Prostate gland (tissue), 2 donors: ENCODE measurements around the gene AP3D1. TPM values are rescaled to one million over a fixed set of nuclear protein-coding genes. Genes with fewer than 3 reads are reported as not detected.

Experiments used
- DNase-seq: peaks from one replicate; pipeline ENCODE4 v3.0.0-alpha.2; 2019; ENCODE audit warnings: low spot score
- H3K27ac ChIP-seq, 2 donors: fragments of 200-600 bp; sonication (generic); 2 replicates each; pipeline ENCODE4 v1.5.1; 2017 to 2019
- H3K27me3 ChIP-seq: fragments of 200-600 bp; sonication (generic); replicated peaks from 2 replicates; pipeline ENCODE4 v1.5.1; 2019; ENCODE audit not compliant: insufficient read depth
- H3K36me3 ChIP-seq, 2 donors: fragments of 200-600 bp; sonication (generic); 1 replicate in 1 of 2; 2 replicates in 1 of 2; pipeline versions ENCODE4 v1.5.1 to v1.8.1; 2017 to 2019
- H3K4me1 ChIP-seq: fragments of 200-600 bp; sonication (generic); replicated peaks from 2 replicates; pipeline ENCODE4 v1.5.1; 2019
- H3K4me3 ChIP-seq, 2 donors: fragments of 200-600 bp; sonication (generic); 2 replicates each; pipeline ENCODE4 v1.5.1; 2017 to 2019
- H3K9me3 ChIP-seq: fragments of 200-600 bp; sonication (generic); 2 replicates; pipeline ENCODE4 v1.5.1; 2017
- POLR2A ChIP-seq: fragments of 450-650 bp; IDR thresholded peaks from one replicate; pipeline ENCODE4 v1.6.1; 2016; ENCODE audit warnings: antibody characterized with exemption, mild to moderate bottlenecking
- POLR2AphosphoS5 ChIP-seq: sonication (generic); formaldehyde crosslinking; IDR thresholded peaks from one replicate; pipeline ENCODE4 v1.6.1; 2017; ENCODE audit warnings: antibody characterized with exemption
- WGBS: methylation state at CpG from one replicate; pipeline ENCODE4 v1.1.5; 2018; 5-methylcytosine and 5-hydroxymethylcytosine counted together
- intact Hi-C: fragments of 100-400 bp; cut with DNase I; formaldehyde crosslinking; loops from one replicate; pipeline ENCODE4 v1.14.2; 2022
- total RNA-seq, 2 donors: library from RNA; depleted of rRNA; stranded (reverse); fragments of >200 nt; gene quantifications; one replicate each; pipeline ENCODE4 v1.1.0, GENCODE V29; 2016
- TF ChIP-seq, protein P1 (sequence below), 4 experiments: fragments of 200-600 bp in 2 of 4; fragments of 450-650 bp in 2 of 4; sonication (generic) in 2 of 4; IDR thresholded peaks; 1 replicate in 3 of 4; 2 replicates in 1 of 4; pipeline ENCODE4 v1.5.1; 2016 to 2019; ENCODE audit warnings: antibody characterized with exemption in 4 of 4, mild to moderate bottlenecking in 2 of 4, moderate library complexity in 2 of 4

The AP3D1 gene
- total RNA-seq, 2 donors from 2014 or later, result 115 to 178 TPM

DNA sequence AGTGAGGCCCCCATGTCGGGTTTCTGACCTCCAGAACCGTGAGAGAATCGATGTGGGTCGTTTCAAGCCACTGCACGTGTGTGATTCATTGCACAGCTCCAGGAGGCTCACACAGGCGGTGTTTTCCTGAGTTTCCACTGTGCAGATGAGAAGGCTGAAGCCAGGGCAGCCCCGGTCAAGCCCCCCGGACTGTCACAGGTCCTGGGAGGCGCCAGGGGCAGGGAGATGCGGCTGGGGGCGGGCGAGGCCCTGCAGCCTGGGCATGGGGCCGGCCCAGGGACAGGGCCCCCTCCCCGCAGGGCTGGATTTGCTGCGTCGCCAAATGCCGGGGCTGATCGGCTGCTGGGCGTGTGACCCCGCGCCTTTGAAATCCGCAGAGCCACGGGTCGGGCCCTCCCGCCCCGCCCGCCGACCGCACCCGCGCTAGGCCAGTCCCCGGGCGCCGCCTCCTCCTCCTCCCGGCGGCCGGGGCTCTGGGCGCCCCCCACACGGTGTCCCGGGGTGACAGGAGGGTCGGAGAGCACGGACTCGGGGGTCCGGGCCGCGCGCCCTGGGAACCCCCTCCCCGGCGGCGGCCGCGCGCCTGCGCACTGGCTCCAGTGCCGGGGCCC lies 90.4 kb downstream of the AP3D1 start:
- Histone ChIP-seq H3K36me3 (no peaks in the 10 kb centered on the region), H3K9me3 (no peaks in the 10 kb centered on the region), H3K4me3 (peak overlapping the region; percentile 65 to 75), H3K27ac (peak overlapping the region; percentile 99 to 100), H3K27me3 (no peaks in the 10 kb centered on the region), H3K4me1 (peaks cover 35% of the 10 kb centered on the region)
- TF ChIP-seq POLR2A (peak; percentile 91), POLR2AphosphoS5 (no peak)
- DNase-seq, result no peak
- WGBS, result under 1% methylated on average over 39 of the region's 55 CpGs
- intact Hi-C loops, result no loop called here

DNA sequence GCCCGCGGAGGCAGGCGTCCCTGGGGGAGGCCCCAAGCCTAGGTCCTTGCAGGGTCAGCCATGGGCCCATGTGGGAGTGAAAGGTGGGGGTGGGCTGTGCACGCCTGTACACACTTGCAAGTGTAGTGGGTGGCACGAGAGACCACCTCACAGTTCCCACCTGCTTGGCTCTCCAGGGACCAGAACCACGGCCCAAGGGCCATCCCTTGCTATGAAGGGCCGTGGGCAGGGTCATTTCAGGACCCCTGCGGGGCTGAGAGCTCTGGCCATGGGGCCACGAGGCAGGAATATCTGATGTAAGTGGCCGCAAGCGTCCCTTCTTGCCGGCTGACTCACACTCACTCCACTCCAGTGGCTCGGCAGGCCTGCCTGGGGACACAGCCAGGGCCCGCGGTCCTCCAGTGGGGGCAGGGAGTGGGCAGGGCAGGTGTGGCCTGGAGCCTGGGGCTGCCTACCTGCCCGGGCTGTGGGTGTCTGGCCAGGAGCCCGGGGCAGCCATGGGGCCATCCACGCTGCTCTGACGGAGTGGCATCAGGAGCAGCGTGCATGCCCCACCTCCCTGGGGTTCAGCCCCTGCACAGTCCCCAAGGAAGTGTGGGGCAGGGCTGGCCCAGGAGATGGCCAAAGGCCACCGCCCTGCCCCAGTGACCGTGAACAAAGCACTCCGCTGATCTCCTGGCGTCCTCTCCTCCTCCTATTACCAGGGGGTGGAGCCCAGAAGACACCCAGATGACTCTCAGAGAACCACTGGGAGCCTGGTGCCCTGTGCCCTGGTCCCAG lies 91.8 kb downstream of the AP3D1 start:
- H3K4me3 ChIP-seq, result no peak overlapping the region
- peaks cover 41% of the 10 kb centered on the region for H3K4me1 ChIP-seq
- peak; percentile 57 for TF ChIP-seq POLR2AphosphoS5
- TF ChIP-seq, protein P1, sequence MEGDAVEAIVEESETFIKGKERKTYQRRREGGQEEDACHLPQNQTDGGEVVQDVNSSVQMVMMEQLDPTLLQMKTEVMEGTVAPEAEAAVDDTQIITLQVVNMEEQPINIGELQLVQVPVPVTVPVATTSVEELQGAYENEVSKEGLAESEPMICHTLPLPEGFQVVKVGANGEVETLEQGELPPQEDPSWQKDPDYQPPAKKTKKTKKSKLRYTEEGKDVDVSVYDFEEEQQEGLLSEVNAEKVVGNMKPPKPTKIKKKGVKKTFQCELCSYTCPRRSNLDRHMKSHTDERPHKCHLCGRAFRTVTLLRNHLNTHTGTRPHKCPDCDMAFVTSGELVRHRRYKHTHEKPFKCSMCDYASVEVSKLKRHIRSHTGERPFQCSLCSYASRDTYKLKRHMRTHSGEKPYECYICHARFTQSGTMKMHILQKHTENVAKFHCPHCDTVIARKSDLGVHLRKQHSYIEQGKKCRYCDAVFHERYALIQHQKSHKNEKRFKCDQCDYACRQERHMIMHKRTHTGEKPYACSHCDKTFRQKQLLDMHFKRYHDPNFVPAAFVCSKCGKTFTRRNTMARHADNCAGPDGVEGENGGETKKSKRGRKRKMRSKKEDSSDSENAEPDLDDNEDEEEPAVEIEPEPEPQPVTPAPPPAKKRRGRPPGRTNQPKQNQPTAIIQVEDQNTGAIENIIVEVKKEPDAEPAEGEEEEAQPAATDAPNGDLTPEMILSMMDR (IDR thresholded peaks at IDR 0.05), result no peak
- TF ChIP-seq POLR2A, result peak; percentile 63
- DNase-seq, result peak; percentile 66
- 32% methylated on average over 22 of the region's 24 CpGs for WGBS
- H3K27ac ChIP-seq, result peak overlapping the region; percentile 99 to 100
- intact Hi-C loops, result no loop called here
- no peaks in the 10 kb centered on the region for H3K27me3 ChIP-seq
- no peaks in the 10 kb centered on the region for H3K36me3 ChIP-seq
- no peaks in the 10 kb centered on the region for H3K9me3 ChIP-seq

DNA sequence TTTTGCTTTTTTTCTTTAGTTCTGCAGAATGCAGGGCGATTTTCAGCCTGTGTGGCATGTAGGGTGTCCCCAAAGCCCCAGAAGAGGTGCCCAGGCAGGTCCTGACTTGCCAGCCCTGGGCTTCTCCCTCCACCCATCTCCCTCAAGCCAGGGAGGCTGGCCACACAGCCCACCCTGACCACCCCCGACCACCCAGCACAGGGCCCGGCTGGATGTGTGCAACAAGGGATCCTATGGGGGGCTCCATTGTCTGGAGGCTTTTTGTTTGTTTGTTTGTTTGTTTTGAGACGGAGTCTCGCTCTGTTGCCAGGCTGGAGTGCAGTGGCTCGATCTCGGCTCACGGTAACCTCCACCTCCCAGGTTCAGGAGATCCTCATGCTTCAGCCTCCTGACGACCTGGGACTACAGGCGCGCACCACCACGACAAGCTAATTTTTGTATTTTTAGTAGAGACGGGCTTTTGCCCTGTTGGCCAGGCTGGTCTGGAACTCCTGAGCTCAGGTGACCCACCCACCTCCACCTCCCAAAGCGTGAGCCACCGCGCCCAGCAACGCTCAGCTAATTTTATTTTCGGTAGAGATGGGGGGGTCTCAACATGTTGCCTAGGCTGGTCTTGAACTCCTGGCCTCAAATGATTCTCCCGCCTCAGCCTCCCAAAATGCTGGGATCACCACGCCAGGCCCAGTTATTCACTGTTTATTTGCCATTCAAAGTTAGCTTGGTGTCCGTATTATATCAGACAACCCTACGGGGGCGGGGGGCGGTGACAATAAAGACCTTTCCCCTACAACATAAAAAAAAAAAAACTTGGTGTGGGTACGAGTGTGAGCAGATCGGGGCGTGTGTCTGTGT lies 92.6 kb downstream of the AP3D1 start:
- Histone ChIP-seq H3K4me1 (peaks cover 35% of the 10 kb centered on the region), H3K27ac (peak overlapping the region; percentile 99 to 100), H3K4me3 (no peak overlapping the region), H3K27me3 (no peaks in the 10 kb centered on the region), H3K9me3 (no peaks in the 10 kb centered on the region), H3K36me3 (no peaks in the 10 kb centered on the region)
- intact Hi-C loops, result no loop called here
- no peak for DNase-seq
- TF ChIP-seq POLR2A, result no peak
- TF ChIP-seq, protein P1 (IDR thresholded peaks at IDR 0.05), result no peak
- no peak for TF ChIP-seq POLR2AphosphoS5
- WGBS, result 82% methylated on average over 27 of the region's 27 CpGs

DNA sequence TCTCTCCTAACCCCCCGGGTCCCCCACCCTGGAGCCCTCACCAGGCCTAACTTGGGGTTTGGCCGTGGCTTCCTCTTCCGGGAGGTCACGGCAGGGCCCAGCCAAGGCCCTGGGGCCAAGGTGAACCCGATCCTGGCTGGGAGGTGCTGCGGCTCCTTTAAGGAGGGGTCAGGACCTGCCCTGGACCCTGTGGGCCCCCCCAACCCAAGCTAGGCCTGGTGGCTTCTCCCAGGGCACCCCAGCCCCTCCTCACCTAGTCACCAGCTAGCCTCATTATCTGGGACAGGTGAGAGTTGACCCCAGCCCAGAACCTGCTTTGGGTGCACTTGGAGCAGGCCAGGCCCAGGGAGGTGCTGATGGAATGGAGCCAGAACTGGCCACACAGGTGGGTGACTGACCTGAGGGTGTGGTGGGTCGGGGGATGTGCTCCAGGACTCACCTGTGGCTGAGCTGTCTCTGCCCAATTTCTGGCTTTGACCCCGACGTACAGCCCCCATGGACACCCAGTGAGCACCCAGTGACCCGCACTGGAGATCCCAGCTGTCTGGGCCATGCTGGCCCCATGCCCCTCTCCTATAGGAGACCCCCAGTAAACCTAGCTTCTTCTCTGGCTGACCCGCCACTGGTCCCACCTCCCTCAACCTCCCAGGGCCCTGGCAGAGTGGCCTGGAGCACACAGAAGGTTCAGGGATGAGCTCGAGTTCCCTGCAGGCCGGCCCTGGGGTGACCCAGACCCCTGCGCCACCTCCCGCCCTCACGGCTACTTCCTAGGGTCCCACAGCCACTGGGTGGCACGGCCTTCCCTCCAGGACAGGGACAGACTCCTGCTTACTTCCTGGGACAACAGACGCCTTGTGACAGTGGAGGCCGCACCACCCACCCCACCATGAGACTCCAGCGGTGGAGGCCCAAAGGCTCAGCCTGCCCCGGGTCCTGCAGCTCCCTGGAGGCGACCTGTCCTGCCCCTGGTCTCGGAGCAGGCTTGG lies 93.6 kb downstream of the AP3D1 start:
- no peak for TF ChIP-seq POLR2AphosphoS5
- TF ChIP-seq POLR2A, result no peak
- TF ChIP-seq, protein P1 (IDR thresholded peaks at IDR 0.05), result no peak
- no peaks in the 10 kb centered on the region for H3K27me3 ChIP-seq
- H3K9me3 ChIP-seq, result no peaks in the 10 kb centered on the region
- H3K36me3 ChIP-seq, result no peaks in the 10 kb centered on the region
- H3K4me1 ChIP-seq, result peaks cover 35% of the 10 kb centered on the region
- DNase-seq, result no peak
- intact Hi-C loops, result no loop called here
- WGBS, result 78% methylated on average over 23 of the region's 23 CpGs
- H3K27ac ChIP-seq, result peak overlapping the region; percentile 99 to 100
- no peak overlapping the region for H3K4me3 ChIP-seq
